Suprapubic skin (tissue), 3 donors: ENCODE results near the gene COL26A1.

Experiments
- POLR2A ChIP-seq, 2 donors: fragments of 450-650 bp; IDR thresholded peaks; one replicate each; pipeline ENCODE4 v1.6.1; 2017; ENCODE audit warnings: antibody characterized with exemption in 2 of 2, mild to moderate bottlenecking in 2 of 2, moderate library complexity in 2 of 2
- TF ChIP-seq, protein P1 (sequence below), 2 donors: fragments of 200-600 bp in 1 of 2; fragments of 450-650 bp in 1 of 2; sonication (generic) in 1 of 2; IDR thresholded peaks; one replicate each; pipeline ENCODE4 v1.5.1; 2016 to 2019; ENCODE audit warnings: antibody characterized with exemption in 2 of 2, mild to moderate bottlenecking in 1 of 2, moderate library complexity in 1 of 2

DNA sequence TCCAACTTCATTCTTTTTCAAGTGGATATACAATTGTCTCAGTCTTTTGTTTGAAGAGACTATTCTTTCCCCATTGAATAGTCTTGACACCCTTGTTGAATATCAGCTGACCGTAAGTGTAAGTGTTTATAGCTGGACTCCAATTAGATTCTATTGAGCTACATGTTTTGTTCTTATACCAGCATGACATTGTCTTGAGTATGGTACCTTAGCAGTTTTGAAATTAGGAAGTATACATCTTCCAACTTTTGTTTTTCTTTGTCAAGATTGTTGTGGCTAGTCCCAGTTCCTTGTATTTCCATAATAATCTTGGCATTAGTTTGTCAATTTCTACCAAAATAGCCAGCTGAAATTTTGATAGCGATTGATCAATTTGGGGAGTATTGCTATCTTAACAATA is 209.5 kb downstream of the COL26A1 start:
- TF ChIP-seq POLR2A (IDR thresholded peaks at IDR 0.05): no peak
- TF ChIP-seq, protein P1, sequence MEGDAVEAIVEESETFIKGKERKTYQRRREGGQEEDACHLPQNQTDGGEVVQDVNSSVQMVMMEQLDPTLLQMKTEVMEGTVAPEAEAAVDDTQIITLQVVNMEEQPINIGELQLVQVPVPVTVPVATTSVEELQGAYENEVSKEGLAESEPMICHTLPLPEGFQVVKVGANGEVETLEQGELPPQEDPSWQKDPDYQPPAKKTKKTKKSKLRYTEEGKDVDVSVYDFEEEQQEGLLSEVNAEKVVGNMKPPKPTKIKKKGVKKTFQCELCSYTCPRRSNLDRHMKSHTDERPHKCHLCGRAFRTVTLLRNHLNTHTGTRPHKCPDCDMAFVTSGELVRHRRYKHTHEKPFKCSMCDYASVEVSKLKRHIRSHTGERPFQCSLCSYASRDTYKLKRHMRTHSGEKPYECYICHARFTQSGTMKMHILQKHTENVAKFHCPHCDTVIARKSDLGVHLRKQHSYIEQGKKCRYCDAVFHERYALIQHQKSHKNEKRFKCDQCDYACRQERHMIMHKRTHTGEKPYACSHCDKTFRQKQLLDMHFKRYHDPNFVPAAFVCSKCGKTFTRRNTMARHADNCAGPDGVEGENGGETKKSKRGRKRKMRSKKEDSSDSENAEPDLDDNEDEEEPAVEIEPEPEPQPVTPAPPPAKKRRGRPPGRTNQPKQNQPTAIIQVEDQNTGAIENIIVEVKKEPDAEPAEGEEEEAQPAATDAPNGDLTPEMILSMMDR (IDR thresholded peaks at IDR 0.05): no peak
